ENCODE data around the gene FANCC.

FANCC gene

DNA sequence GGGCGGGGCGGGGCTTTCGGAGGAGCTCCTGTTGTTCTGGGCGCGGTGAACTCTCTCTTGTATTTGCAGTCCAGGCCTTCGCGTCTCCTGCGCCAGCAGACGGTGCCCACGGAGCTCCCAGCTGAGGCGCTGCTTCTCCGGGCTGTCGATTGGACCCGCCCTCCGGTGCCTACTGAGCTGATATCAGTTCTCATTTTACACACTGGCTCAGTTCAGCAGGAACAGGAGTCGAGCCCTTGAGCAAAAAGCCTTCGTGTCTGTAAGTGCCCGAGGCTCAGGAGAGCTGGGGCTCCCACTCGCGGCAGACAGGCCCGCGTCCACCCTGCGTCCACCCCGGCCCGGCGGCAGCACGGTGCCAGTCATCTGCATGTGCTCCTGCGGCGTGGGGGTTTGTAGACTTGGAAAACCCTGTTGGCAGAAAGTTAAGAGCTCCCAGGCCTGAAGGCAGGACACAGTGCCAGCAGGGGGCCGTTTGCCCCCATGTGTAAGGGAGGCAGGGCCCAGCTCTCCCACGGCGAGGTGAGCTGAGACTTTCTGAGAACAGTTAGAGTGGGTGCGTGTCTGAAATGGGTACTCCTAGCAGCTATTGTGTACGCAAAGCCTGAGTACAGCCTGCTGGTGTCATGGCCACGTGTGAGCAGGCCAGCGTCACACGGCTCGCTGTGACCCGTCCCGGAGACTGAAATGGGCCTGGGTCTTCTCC is 231.5 kb downstream of the FANCC start:
- TF ChIP-seq, protein P1, sequence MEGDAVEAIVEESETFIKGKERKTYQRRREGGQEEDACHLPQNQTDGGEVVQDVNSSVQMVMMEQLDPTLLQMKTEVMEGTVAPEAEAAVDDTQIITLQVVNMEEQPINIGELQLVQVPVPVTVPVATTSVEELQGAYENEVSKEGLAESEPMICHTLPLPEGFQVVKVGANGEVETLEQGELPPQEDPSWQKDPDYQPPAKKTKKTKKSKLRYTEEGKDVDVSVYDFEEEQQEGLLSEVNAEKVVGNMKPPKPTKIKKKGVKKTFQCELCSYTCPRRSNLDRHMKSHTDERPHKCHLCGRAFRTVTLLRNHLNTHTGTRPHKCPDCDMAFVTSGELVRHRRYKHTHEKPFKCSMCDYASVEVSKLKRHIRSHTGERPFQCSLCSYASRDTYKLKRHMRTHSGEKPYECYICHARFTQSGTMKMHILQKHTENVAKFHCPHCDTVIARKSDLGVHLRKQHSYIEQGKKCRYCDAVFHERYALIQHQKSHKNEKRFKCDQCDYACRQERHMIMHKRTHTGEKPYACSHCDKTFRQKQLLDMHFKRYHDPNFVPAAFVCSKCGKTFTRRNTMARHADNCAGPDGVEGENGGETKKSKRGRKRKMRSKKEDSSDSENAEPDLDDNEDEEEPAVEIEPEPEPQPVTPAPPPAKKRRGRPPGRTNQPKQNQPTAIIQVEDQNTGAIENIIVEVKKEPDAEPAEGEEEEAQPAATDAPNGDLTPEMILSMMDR (conservative IDR thresholded peaks at IDR 0.05): no peak
- no peak overlapping the region for H3K27ac ChIP-seq

DNA sequence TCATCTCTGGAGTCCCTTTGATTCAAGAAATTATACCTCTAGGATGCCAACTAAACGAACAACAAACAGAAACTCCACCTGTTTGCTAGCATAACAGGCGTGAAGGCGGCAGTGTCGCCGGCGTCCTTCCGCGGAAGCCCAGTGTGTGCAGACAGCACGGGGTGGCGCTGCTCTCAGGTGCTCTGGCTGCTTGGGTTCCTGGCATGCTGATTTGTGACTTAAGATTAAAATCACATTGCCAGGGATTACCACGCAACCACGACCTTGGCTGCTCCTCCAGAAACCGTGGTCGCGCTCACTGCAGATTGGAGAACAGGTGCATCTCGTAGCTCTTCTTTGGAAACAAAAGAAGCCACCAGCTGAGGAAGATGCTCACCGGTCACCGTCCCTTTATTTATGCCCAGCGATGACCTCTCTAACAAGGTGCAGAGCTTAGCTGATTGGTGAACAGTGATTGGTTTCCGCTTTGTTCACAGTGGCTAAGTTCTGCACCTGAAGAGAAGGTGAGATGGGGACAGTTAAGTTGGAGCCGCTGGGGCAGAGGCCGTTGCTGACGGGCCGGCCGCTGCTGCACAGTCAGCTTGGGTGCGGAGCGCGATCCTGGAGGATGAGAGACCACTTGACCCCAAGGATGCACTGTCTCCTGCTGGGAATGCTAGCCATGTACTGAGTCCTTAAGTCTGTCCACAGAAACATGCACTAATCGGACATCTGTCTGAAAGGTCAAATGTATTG is 232.3 kb downstream of the FANCC start:
- TF ChIP-seq, protein P1 (conservative IDR thresholded peaks at IDR 0.05): no peak

DNA sequence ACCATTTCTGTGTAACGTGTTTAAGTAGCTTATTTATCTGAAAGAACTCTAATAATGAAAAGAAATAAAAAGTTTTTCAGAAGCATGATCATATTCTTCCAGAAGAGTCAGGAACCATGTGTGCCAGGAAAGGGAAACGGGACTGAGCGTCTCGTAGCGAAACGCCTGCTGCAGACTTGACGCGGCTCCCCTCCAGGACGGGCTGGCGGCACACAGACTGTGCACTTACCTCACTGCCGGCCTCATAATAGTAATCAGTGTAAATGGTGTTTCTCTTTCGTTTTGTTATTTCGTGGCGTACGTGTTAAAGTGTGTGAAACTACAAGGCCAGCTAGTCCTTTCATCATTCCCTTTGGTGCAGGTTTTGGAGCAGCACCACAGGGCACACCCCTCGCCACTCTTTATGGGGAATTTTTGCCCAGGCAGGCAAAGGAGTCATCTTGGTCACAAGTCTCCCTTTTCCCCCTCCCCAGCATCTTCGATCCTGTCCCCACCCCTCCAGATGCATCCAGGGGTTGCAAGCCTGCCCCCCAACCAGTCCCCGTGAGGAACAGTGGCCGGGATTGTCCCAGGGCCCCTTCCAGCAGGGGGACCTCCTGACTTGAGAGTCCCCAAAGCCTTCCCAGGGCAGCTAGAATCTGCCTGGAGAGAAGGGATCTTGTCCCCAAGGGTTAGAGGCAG is 233.1 kb downstream of the FANCC start:
- TF ChIP-seq, protein P1 (conservative IDR thresholded peaks at IDR 0.05): no peak
- no peak overlapping the region for H3K27ac ChIP-seq

More for the DNA sequence above, 232.3 kb downstream of the FANCC start:
- no peak overlapping the region for H3K27ac ChIP-seq

DNA sequence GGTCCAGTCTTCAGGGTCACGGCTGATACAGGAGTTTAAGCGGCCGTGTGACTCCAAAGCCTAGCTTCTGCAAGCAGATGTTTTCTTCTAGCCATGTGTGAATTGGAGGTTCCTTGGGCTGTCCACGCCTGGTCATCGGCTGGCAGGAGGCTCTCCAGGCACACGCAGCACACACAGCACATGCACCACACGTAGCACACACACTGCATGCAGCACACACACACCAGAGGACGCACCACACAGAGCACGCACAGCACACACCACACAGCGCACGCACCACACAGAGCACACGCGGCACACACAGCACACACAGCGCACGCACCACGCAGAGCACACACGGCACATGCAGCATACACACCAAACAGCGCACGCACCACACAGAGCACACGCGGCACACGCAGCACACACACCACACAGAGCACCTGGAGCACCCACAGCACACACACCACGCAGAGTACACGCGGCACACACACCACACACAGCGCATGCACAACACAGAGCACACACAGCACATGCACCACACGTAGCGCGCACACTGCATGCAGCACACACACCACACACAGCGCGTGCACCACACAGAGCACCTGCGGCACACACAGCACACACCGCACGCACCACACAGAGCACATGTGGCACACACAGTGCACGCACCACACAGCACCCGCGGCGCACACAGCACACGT is 234.3 kb downstream of the FANCC start:
- no peak overlapping the region for H3K27ac ChIP-seq
- TF ChIP-seq, protein P1 (conservative IDR thresholded peaks at IDR 0.05): no peak

DNA sequence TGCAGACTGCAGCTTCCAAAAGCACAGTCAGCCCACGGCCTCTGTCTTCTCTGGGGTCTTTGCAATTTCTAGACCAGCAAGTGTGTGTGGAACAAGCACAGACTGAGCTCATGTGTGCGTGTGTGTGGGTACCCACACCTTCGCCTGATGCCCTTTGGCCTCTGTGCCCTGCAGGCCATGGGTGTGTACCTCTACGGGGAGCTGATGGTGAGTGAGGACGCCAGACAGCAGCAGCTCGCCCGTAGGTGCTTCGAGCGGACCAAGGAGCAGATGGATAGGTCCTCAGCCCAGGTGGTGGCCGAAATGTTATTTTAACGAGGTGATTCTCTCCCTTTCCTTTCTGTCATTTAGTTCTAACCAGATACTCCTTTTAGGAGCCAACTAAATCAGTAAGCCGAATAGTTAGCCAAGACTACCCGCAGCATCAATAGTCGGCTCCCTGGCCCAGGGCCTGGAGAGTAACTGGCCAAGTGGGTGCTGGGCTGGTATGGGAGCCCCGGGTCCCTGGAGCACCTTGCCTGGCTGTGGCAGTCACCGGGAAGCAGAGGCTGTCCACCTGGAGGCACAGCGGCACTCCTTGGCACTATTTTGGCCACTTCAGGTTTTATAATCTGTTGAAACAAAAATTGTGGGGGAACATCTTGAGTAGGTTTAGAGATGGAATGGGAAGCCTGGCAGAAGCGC is 235.0 kb downstream of the FANCC start:
- no peak overlapping the region for H3K27ac ChIP-seq

DNA sequence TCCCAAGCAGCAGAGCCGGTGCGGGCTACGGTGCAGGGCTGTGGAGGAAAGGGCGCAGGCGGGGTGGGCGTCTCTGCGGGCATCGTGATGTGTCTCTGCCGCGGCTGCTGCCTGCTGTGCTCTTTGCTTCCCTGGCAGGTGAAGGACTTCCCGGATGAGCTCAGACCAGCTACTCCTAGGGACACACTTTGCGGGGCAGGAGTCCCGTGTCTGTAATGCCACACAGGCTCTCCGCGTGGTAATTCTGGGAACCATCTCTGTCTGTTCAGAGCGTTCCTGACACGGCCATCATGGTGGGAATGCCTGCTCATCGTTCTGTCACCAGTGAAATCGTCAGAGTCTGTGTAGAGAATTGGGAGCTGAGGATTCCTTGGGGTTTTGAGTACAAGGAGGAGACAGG is 235.5 kb downstream of the FANCC start:
- no peak overlapping the region for H3K27ac ChIP-seq
- TF ChIP-seq, protein P1 (conservative IDR thresholded peaks at IDR 0.05): no peak

More for the DNA sequence above, 235.0 kb downstream of the FANCC start:
- TF ChIP-seq, protein P1 (conservative IDR thresholded peaks at IDR 0.05): no peak
